Activated T-cell treated with anti-CD3 and anti-CD28 coated beads for 48 hours (primary cell): ENCODE results near the gene KIF1B.

ENCODE experiments used
- DNase-seq: peaks from one replicate; pipeline ENCODE4 v3.0.0-alpha.2; 2020; ENCODE audit warnings: low read depth

KIF1B gene

GRCh38 chr1:10338047-10338446 lies 127.7 kb downstream of the KIF1B start:
- DNase-seq: peak; percentile 27

- DNase-seq: no peak
These were observed 128.2 kb downstream of the KIF1B start for GRCh38 chr1:10338611-10339010.

GRCh38 chr1:10339036-10339567 lies 128.7 kb downstream of the KIF1B start:
- DNase-seq: no peak

- no peak for DNase-seq
These were observed 129.4 kb downstream of the KIF1B start for GRCh38 chr1:10339815-10340214.

- no peak for DNase-seq
These were observed 130.7 kb downstream of the KIF1B start for GRCh38 chr1:10340930-10341590.

GRCh38 chr1:10347109-10347508 lies 136.7 kb downstream of the KIF1B start:
- DNase-seq: no peak

- DNase-seq: no peak
These were observed 142.9 kb downstream of the KIF1B start for GRCh38 chr1:10353282-10353681.

- no peak for DNase-seq
These were observed 143.3 kb downstream of the KIF1B start for GRCh38 chr1:10353693-10354092.

- no peak for DNase-seq
These were observed 149.7 kb downstream of the KIF1B start for GRCh38 chr1:10360045-10360444.

- DNase-seq: no peak
These were observed 151.1 kb downstream of the KIF1B start for GRCh38 chr1:10361515-10361914.

GRCh38 chr1:10368194-10368593 lies 157.8 kb downstream of the KIF1B start:
- no peak for DNase-seq

GRCh38 chr1:10374442-10374860 lies 164.1 kb downstream of the KIF1B start:
- DNase-seq: no peak

- peak; percentile 5 for DNase-seq
These were observed 167.1 kb downstream of the KIF1B start for GRCh38 chr1:10377365-10378029.

- DNase-seq: no peak
These were observed 167.9 kb downstream of the KIF1B start for GRCh38 chr1:10378081-10378841.

GRCh38 chr1:10379101-10379620 lies 168.8 kb downstream of the KIF1B start:
- DNase-seq: no peak

GRCh38 chr1:10379676-10380075 lies 169.3 kb downstream of the KIF1B start:
- DNase-seq: no peak

- no peak for DNase-seq
These were observed 170.4 kb downstream of the KIF1B start for GRCh38 chr1:10380594-10381275.

- no peak for DNase-seq
These were observed 173.3 kb downstream of the KIF1B start for GRCh38 chr1:10383630-10384029.

- DNase-seq: no peak
These were observed 173.8 kb downstream of the KIF1B start for GRCh38 chr1:10384219-10384618.

- no peak for DNase-seq
These were observed 176.6 kb downstream of the KIF1B start for GRCh38 chr1:10386761-10387676.
